Right lobe of liver (tissue), 6 donors: Measurements from ENCODE around the gene ATXN2. TPM values are rescaled to one million over a fixed set of nuclear protein-coding genes. Genes with fewer than 3 reads are reported as not detected.

Source experiments
- ATAC-seq, 4 donors: fragments of 200-7000 bp; cut with Tn5 transposase; one replicate each; pipeline ENCODE4 v1.9.1; 2020; ENCODE audit warnings: mild to moderate bottlenecking in 4 of 4, moderate library complexity in 4 of 4
- DNase-seq, 3 donors: peaks; one replicate each; pipeline ENCODE4 v3.0.0-alpha.2; 2020
- H3K27ac ChIP-seq, 3 donors: fragments of 200-600 bp; one replicate each; pipeline ENCODE4 v1.8.0; 2022
- H3K27me3 ChIP-seq, 2 donors: fragments of 200-600 bp; one replicate each; pipeline ENCODE4 v1.8.0; 2022
- H3K36me3 ChIP-seq, 4 donors: fragments of 200-600 bp; sonication (generic) in 1 of 4; one replicate each; pipeline versions ENCODE4 v1.5.1 to v1.8.0; 2017 to 2022; ENCODE audit warnings: control low read depth in 1 of 4
- H3K4me1 ChIP-seq, 4 donors: fragments of 200-600 bp; sonication (generic) in 1 of 4; one replicate each; pipeline versions ENCODE4 v1.5.1 to v1.8.0; 2017 to 2022; ENCODE audit warnings: control low read depth in 1 of 4
- H3K4me3 ChIP-seq, 3 donors: fragments of 200-600 bp; one replicate each; pipeline ENCODE4 v1.8.0; 2022
- H3K9me3 ChIP-seq, 4 donors: fragments of 200-600 bp; sonication (generic) in 1 of 4; one replicate each; pipeline versions ENCODE4 v1.5.1 to v1.8.0; 2017 to 2022; ENCODE audit warnings: control low read depth in 1 of 4
- CTCF ChIP-seq, 4 donors: fragments of 200-600 bp in 3 of 4; fragments of 450-650 bp in 1 of 4; IDR thresholded peaks; one replicate each; pipeline versions ENCODE4 v1.5.1 to v1.8.0; 2016 to 2022; ENCODE audit warnings: antibody characterized with exemption in 4 of 4, mild to moderate bottlenecking in 2 of 4
- POLR2A ChIP-seq: fragments of 450-650 bp; IDR thresholded peaks from one replicate; pipeline ENCODE4 v1.6.1; 2017; ENCODE audit warnings: antibody characterized with exemption, mild to moderate bottlenecking
- whole genome bisulfite sequencing: methylation state at CpG from one replicate; pipeline ENCODE4 v1.1.6; 2018; ENCODE audit warnings: low coverage, low lambda C conversion rate; ENCODE audit not compliant: insufficient coverage; ENCODE audit errors: missing lambda C conversion rate; 5-methylcytosine and 5-hydroxymethylcytosine counted together
- intact Hi-C, 2 donors: fragments of 100-400 bp; cut with DNase I; formaldehyde crosslinking; loops; one replicate each; pipeline versions ENCODE4 v1.11.2 to v1.14.1; 2022
- total RNA-seq, 6 experiments: library from RNA; depleted of rRNA in 2 of 6; stranded (reverse); fragments of >200 nt in 2 of 6; fragmentation: NEBNext Ultra II Directional in 3 of 6; extraction: Animal tissue kit (Norgen Biotek cat#: 25700) in 3 of 6; gene quantifications; one replicate each; pipeline versions ENCODE4 v1.1.0 to v1.2.4, GENCODE V29; 2016 to 2023
- donor health status: DM: no; HTN: yes; CAD: no.
- donor health status: DM: no; HTN: no; CAD: no.
- donor health status: DM: no; HTN: no; CAD: no.
- donor health status: DM: no; HTN: yes; CAD: no.
- donor health status: DM: no; HTN: yes; CAD: no.

Gene ATXN2
- total RNA-seq, 6 experiments from 2014 or later: 19.1 to 39.5 (median 27.6) TPM

- TF ChIP-seq CTCF (IDR thresholded peaks at IDR 0.05) (no peak), POLR2A (no peak)
- Histone ChIP-seq H3K9me3 (no peaks in the 10 kb centered on the region), H3K27ac (no peak overlapping the region), H3K36me3 (no peaks in the 10 kb centered on the region), H3K4me3 (no peak overlapping the region), H3K27me3 (no peaks in the 10 kb centered on the region), H3K4me1 (peaks cover 0 to 65% (median 11%) of the 10 kb centered on the region in 4 donors)
- WGBS: no CpG with 5 or more reads among the region's 9 CpGs
- DNase-seq (peak in 1 of 3 donors; percentile 17), ATAC-seq (no peak)
- intact Hi-C loops: no loop called here
These were observed 9.5 kb downstream of the ATXN2 start for GRCh38 chr12:111589601-111590000.

- 57% methylated on average over 3 of the region's 3 CpGs for WGBS
- TF ChIP-seq CTCF (IDR thresholded peaks at IDR 0.05): no peak
- intact Hi-C loops: no loop called here
- no peaks in the 10 kb centered on the region for H3K9me3 ChIP-seq
- H3K4me1 ChIP-seq: peaks cover 0 to 73% (median 10%) of the 10 kb centered on the region in 4 donors
- DNase-seq (no peak), ATAC-seq (no peak)
- H3K27ac ChIP-seq: peak overlapping the region in 2 of 3 donors; percentile 54 to 61
- H3K36me3 ChIP-seq: no peaks in the 10 kb centered on the region
- no peaks in the 10 kb centered on the region for H3K27me3 ChIP-seq
- H3K4me3 ChIP-seq: no peak overlapping the region
These were observed 11.1 kb downstream of the ATXN2 start for GRCh38 chr12:111588010-111588409.

- H3K27me3 ChIP-seq: no peaks in the 10 kb centered on the region
- WGBS: 22% methylated on average over 4 of the region's 4 CpGs
- no peak for TF ChIP-seq POLR2A
- TF ChIP-seq CTCF (IDR thresholded peaks at IDR 0.05): no peak
- H3K27ac ChIP-seq: peak overlapping the region; percentile 45 to 61 (median 54)
- H3K36me3 ChIP-seq: no peaks in the 10 kb centered on the region
- peak overlapping the region in 2 of 3 donors; percentile 14 to 27 for H3K4me3 ChIP-seq
- ATAC-seq: peak in 3 of 4 donors; percentile 49 to 62 (median 53)
- intact Hi-C loops: no loop called here
- no peaks in the 10 kb centered on the region for H3K9me3 ChIP-seq
- no peak for DNase-seq
- peaks cover 0 to 68% (median 10%) of the 10 kb centered on the region in 4 donors for H3K4me1 ChIP-seq
These were observed 12.1 kb downstream of the ATXN2 start for GRCh38 chr12:111586986-111587385.

- Histone ChIP-seq H3K27me3 (no peaks in the 10 kb centered on the region), H3K27ac (no peak overlapping the region)
These were observed 13.4 kb downstream of the ATXN2 start for GRCh38 chr12:111585690-111586089.

More at GRCh38 chr12:111585690-111586089, 13.4 kb downstream of the ATXN2 start:
- Histone ChIP-seq H3K4me1 (peaks cover 0 to 55% (median 10%) of the 10 kb centered on the region in 4 donors), H3K9me3 (no peaks in the 10 kb centered on the region), H3K36me3 (no peaks in the 10 kb centered on the region), H3K4me3 (no peak overlapping the region)
- 33% methylated on average over 1 of the region's 5 CpGs for WGBS
- TF ChIP-seq CTCF (IDR thresholded peaks at IDR 0.05): no peak
- no peak for TF ChIP-seq POLR2A
- DNase-seq (peak in 1 of 3 donors; percentile 8), ATAC-seq (no peak)
- intact Hi-C loops: no loop called here
